CD4-positive, alpha-beta T cell treated with Interleukin-2 at 100 ng/mL for 4 hours (primary cell): ENCODE data around the gene PTCD3.

Experiments
- DNase-seq: peaks from one replicate; pipeline ENCODE4 v3.0.0-alpha.2; 2020; ENCODE audit warnings: low spot score

The PTCD3 gene

DNA sequence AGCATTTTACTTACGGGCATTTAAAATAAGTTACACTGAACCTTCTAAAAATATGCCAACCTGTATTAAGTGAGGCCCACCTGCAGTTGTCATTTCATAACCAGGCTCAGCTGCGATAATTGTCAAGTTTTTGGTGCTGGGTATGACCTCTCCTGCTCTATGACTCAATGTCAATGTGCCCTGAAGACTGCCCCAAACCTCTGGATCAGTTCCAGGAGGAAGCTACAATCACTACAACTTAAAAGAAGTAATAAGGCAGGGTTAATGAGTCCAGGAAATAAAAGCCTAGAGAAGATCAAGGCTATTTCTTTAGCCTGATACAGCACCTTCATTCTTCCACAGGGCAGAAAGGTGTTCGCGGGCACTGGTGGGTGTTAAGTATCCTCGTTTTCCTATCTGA is 23.3 kb upstream of the PTCD3 start:
- DNase-seq = no peak

DNA sequence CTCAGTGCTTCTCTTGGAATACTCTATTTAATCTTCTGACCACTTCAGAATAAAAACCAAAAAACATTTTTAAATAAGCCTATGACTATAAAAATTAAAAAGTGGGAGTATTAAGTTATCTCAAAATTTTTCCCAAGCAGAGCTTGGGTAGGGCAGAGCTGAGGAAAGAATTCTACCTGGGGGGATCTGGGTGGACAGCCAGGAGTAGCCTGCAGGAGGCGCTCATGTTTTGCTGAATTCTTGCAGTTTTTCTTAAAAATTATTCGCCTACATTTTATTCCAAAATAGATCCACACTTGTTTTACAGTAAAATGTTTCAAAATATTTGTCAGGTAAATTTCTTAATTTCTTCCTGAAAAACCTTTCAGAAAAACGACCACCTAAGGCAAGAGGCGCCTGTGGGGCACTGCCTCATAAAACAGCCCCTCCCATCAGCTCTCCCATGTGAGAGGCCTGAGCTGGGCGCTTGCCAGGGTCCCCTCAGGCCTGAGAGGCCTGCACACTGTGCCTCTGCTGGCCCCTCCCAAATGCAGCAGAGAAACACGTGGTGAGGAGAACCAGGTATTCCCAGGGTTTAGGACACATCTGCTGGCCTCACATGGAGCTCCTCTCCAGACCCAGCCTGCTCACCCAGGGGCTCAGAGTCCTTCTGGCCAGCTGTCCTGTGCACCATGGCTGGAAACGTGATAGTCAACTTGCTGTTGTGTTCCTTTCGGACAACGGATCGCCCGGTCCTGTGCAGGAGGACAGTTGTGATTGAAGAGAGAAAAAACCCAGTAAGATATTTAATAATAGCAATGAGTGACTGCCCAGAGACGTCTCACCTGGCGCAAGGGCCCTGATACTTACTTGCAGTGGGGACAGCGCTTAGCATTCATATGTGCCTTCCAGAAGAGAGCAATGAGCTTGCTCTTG is 17.8 kb upstream of the PTCD3 start:
- DNase-seq = no peak

DNA sequence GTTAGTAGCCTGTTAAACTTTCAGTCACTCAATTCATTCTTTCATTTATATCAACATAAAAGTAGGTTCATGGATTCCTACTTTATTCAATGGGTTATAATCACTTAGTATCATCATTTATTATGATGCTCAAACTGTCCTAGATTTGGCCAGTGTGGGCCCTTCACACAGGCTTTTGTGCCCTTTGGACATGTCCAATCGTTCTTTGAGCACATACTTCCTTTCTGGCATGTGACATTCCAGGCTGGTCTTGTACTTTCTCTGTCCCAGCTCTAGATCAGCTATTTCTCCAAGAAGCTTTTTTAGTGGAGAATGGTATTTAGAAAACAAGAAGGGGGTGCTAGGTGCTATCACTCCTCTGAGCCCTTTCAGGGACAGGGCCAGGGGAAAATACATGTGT is 11.8 kb upstream of the PTCD3 start:
- DNase-seq = no peak

DNA sequence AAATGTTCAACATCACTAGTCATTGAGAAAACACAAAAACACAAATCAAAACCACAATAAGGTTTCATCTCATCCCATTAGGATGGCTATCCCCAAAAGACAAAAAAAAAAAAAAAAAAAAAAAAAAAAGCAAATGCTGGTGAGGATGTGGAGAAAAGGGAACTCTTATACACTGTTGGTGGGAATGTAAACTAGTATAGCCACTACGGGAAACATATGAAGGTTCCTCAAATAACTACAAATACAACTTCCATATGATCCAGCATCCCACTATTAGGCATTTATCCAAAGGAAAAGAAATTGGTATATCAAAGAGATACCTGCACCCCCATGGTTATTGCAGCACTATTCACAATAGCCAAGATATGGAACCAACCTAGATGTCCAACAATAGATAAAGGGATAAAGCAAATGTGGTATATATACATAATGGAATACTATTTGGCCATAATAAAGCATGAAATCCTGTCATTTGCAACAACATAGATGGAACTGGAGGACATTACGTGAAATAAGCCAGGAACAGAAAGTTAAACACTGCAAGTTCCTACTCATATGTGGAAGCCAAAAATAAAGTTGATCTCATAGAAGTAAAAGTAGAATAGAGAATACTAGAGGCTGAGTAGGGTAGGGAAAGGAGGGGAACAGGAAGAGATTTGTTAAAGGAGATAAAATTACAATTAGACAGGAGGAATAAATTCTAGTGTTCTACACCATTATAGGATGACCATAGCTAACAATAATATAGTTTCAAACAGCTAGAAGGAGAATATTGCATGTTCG is 8.7 kb upstream of the PTCD3 start:
- DNase-seq = no peak

DNA sequence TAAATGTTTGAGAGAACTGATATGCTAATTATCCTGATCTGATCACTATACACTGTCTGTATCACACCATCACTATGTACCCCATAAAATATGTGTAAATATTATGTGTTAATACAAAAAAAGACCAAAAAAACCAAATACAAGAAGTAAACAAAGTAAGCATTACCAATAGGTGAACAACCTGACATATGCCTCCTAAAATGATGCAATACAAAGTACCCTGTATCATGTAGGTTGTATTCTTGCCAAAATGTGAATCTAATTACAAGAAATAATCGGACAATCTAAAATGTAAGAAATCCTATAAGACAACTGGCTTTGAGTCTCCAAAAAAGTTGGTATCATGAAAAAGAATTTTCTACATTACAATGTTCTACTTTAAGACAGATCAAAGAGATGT is 8.1 kb upstream of the PTCD3 start:
- DNase-seq = no peak

DNA sequence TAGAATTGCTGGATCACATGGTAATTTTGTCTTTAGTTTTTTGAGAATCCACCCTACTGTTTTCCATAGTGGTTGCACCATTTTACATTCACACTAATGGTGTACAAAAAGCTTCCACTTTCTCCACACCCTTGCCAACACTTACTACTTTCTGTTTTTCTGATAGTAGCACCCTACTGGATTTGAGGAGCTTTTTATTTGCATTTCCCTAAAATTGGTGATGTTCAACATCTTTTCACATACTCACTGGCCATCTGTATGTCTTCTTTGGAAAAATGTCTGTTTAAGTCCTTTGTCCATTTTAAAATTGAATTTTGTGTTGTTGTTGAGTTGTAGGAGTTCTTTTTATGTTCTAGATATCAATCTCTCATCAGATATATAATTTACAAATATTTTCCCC is 3.9 kb upstream of the PTCD3 start:
- DNase-seq = no peak

DNA sequence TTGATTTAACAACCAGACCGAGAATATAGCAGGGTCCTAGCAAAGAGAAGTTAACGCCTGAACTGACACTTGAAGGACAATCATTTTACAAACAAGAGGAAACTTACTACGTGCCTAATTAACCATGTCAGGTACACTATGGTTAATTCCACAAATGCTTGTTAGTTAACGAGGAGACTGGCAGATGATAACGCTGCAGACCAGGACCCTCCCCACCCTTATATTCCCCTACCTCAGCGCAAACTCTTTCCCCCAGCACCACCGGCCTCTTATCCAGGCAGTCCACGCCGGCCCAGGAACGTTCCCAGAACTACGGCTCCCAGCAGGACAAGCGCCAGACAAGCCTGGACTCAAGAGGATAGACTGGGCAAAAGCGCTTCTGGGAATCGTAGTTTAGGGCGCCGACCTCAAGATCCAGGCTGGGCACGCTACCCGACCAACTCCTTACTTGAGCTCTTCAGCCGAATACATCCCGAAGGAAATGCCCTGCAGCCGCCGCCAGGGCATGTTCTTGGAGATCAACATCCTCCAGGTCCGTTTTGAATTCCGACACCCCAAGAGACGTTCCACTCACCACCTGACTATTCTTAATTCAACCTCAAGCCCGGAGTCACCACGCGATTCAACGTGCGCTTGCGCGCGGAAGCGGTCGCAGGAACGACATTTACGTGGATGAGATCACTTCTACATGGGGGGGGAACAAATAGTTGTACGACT is 625 bp upstream of the PTCD3 start, which contains the start of gene POLR1A:
POLR1A (minus strand) TSS at position 635 of the 717 bp plus-strand sequence; CDS start at position 525, 110 bp downstream.
- DNase-seq = peak; percentile 86

DNA sequence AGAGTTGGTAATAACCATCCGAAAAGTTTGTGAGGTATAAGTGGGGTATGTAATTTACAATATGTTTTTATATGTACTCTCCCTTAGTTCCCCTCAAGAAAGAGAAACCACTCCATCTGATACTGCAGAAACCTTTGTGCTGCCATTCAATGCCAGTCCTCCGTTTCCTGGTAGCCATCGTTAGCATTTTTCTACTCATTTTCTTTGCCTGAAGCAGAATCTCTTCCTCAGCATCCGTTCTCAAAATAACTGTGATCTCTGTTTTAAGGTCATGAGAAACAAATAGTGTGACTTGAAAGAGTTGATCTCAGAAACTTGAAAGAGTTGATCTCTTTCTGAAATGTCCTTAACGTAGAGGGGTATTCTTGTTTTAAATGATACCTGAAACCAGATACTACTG is 996 bp downstream of the PTCD3 start:
- no peak for DNase-seq

DNA sequence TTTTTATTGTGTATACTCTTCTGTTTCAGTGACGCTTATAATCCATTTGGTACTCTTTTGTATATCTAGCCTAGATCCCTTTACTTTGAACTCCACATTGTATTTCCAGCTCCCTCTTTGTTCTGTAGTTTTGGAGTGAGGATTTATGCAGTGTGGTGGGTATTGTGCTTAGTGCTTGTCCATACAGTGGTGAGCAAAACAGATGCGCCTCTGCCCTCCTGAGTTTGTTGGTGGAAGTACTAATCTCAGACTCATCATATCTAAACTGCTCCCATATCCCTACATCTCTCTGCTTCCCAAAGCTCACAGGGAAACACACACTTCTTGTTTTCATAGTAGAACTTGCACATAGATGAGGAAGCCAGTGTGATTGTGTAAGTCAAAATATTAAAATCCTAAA is 12.1 kb downstream of the PTCD3 start:
- no peak for DNase-seq

DNA sequence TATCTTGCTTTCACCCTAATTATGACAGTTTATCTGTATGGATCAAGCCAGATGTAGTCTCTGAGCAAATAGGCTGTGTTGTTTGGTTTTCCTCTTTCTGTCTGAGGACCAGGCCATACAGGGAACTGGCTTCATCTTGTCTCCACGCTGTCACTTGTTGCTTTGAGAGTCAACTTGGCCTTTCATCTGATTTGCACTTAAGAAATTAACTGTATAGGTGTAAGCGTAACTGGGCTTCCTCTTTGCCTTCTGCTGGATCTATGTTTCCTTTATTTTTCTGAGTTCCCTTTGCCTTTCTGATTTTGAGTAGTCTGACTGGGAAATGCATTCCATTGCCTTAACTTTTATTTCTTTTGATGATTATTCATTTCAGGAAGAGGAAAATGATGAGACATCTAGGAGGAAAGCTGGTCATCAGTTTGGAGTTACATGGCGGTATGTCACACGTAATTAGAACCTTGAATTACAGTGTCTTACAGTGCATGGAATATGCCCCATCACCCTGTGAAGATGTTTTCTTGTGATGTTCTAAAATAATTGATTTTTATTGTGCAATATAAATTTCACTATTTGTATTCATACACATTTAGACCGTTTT is 17.4 kb downstream of the PTCD3 start:
- DNase-seq = no peak

DNA sequence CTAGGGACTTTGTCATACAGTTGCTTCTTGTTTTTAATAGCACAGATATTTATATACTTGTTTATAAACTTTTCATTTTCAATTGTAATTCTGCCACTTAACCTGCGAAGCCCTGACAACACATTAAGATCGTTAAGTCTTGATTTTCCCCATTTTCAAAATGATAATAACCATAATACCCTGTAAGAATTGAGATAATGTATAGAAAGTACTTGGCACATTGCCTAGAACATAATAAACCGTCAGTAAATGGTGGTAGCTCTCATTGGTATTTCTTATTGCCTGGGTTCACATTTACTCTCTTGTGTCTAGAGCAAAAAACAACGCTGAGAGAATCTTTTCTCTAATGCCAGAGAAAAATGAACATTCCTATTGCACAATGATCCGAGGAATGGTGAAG is 18.6 kb downstream of the PTCD3 start:
- DNase-seq = no peak

DNA sequence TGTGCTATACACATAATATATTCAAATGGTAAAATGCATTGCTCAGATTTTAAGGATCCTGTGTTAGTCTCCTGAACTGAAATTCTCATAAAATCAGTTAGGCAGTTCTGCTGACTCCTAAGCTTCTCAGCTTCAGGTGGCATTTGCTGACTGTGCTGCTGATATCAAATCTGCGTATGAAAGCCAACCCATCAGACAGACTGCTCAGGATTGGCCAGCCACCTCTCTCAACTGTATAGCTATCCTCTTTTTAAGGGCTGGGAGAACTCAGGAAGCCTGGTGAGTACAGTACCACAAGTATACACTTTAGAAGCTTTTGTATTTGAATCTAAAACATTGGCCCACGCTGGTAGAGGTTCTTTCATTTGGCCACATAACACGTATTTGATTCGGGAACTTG is 28.7 kb downstream of the PTCD3 start:
- DNase-seq = no peak

DNA sequence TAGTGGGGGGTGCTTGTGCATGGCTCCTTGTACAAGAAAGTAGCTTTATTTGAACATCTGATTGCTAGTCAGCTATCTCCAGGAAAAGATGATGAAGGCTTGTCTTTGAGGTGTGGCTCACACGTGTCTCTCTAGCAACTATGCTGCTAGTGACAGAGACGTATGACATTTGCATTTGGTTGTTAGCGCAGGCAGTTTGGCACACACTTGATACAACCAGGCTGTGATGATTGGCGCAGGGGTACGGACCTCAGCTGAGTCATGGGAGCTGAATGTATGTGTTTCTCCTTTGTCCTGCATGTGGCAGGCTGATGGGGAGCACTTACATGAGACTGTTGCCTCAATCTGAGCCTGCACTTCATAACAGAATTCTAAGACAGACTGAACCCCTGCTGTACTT is 29.6 kb downstream of the PTCD3 start:
- no peak for DNase-seq

DNA sequence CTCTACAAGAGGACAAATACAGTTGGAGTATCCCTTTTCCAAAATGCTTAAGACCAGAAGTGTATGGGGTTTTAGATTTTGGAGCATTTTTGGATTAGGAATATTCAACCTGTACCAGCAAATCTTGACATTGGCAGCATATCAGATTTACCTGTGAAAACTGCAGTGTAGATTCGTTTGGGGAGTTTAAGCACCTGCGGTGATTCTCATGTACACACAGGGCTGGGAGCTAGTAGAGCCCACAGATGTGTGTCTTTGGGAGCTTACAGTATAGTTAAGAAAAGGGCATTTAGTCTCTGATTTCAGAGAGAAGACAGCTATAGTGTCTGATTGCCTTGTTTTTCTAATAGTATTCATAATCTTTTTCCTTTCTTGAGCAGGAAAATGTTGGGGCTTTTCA is 30.1 kb downstream of the PTCD3 start:
- DNase-seq = no peak

DNA sequence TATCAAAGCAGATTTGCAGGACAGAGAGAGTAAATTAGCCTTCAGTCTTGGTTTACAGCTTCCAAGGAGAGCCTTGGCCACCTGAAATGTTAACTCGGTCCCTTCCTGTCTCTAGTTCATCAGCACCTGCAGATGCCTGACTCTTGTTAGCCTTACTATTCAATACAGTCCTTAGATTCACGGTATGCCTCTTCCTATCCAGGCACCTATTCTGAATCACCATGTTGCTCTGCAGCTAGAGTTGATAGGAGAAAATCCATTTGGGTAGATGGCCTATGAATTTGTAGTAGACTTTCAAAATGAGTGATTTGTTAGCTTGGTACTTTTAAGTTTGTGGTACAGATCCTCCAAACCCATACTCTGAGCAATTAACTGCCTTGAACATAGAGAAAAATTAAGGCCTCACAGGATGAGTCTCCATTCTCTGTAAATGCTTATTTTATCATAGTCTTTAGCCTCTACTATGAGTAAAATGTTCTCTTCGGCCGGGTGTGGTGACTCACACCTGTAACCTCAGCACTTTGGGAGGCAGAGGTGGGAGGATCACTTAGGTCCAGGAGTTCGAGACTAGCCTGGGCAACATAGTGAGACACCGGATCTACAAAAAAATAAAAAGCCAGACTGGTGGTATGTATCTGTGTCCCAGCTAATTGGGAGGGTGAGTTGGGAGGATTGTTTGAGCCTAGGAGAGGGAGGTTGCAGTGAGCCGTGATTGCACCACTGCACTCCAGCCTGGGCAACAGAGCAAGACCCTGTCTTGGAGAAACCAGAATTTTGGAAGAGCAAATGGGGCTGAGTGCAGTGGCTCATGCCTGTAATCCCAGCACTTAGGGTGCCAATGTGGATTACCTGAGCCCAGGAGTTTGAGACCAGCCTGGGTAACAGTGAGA is 32.9 kb downstream of the PTCD3 start:
- no peak for DNase-seq

DNA sequence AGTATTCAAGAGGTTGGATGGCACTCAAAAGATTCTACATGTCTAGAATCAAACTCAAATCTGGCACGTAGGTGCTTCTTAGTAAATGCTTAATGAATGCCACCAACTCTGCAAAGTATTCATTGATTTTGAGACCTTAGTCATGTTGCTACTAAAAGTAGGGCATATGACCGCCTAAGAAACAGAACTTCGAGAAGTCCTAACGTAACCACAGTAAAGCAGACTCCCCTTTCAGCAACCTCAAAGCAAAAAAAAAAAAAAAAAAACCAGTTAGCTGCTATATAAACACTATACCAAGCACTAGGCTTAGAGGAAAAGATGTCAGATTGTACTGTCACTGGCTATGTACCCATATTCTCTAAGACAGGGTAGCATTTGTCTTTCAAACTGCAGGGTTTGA is 33.9 kb downstream of the PTCD3 start:
- DNase-seq = peak; percentile 18

DNA sequence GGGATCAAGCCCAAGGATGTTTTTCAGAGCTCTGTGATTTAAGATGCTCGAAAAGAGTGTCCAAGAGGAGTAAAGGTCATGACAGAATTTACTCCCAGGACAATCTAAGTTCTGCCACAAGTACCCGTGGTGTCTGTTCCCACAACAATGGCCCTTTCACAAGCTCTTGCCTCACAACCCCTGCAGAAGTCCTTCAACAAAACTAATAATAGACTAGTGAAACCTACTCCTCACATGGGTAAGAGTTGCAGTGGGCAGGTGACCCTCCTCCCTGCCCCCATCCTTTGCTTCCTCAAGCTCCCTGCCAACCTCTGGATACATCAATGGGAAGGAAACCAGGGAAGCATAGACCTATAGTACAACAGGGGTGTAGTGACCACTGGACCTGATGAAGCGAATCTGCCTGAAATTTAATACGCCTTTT is 34.9 kb downstream of the PTCD3 start:
- no peak for DNase-seq

DNA sequence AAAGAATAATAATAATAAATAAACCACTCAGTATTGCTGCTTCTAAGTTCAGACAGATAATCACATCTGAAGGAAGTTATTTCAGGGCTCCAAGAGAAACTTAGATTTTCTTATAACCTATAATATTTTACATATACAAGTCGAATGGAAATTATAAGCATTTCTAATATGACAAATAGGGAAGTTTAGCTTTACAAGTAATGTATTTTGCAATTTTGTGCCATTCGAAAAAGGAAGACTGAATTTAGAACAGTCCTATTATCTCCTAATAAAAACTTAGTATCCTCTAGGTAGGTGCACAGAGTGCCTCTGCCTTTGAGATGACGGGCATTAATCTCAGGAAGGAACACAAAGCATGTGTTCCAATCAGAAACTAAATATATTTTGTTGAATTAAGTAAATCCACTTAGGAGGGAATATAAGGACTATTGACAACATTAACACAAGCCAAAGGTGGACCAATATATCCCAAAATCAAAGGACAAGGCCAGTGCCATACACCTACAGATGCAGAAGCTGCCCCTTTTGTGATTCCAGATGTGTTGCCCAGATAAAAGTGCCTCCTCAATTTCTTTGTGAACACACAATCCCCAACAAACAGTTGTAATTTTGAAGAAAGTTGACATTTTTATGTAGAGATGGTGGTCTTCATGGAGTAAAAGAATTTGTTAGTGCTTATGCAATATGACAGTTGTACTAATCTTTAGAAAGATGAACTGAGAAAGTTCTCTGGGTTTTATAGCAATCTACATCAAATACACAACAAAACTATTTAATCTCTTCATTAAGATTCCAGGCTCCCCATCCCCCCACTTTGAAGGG is 36.6 kb downstream of the PTCD3 start:
- no peak for DNase-seq

DNA sequence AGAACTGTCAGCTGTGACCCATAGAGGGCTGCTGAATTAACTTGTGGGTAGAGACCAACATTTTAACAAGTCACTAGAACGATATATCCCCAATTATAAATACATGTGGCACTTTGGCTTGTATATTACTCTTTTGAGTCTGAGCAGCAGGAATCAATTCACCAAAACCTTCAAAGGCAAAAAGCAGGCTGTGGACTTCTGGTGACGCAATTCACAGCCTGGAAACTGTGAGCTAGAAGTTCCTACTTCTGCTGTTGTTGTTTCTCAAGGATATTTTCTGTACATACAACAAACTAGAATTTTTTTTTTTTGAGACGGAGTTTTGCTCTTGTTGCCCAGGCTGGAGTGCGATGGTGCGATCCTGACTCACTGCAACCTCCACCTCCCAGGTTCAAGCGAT is 37.3 kb downstream of the PTCD3 start:
- DNase-seq = no peak
